GM12875 (cell line): Measurements from ENCODE around the gene RETN.
"Not testable (repeated sequence)": the region's sequence is repeated elsewhere in the genome, so short reads cannot be mapped to it uniquely, and the experiment has no call there.

ENCODE experiments used
- H3K4me3 ChIP-seq: one replicate; pipeline ENCODE4 v1.5.1; 2011; ENCODE audit warnings: low read depth, low read length, control low read depth
- TF ChIP-seq, protein P1 (sequence below): IDR thresholded peaks from 2 replicates; pipeline ENCODE4 v1.5.1; 2011; ENCODE audit warnings: low read depth, mild to moderate bottlenecking, control low read depth, inconsistent platforms, low read length, moderate library complexity, borderline replicate concordance; ENCODE audit not compliant: insufficient read depth

The RETN gene

DNA sequence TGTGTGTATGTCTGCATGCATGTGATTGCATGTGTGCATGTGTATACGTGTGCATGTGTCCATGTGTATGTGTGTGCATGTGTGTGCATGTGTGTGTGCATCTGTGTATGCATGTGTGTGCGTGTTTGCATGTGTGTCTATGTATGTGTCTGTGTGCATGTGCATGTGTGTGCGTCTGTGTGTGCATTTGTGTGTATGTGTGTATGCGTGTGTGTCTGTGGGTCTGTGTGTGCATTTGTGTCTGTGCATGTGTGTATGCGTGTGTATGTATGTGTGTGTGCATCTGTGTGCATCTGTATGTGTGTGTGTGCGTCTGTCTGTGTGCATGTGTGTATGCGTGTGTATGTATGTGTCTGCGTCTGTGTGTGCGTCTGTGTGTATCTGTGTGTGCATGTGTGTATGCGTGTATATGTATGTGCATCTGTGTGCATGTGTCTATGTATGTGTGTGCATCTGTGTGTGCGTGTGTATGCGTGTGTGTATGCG is 28.9 kb upstream of the RETN start:
- TF ChIP-seq, protein P1, sequence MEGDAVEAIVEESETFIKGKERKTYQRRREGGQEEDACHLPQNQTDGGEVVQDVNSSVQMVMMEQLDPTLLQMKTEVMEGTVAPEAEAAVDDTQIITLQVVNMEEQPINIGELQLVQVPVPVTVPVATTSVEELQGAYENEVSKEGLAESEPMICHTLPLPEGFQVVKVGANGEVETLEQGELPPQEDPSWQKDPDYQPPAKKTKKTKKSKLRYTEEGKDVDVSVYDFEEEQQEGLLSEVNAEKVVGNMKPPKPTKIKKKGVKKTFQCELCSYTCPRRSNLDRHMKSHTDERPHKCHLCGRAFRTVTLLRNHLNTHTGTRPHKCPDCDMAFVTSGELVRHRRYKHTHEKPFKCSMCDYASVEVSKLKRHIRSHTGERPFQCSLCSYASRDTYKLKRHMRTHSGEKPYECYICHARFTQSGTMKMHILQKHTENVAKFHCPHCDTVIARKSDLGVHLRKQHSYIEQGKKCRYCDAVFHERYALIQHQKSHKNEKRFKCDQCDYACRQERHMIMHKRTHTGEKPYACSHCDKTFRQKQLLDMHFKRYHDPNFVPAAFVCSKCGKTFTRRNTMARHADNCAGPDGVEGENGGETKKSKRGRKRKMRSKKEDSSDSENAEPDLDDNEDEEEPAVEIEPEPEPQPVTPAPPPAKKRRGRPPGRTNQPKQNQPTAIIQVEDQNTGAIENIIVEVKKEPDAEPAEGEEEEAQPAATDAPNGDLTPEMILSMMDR, result no peak

DNA sequence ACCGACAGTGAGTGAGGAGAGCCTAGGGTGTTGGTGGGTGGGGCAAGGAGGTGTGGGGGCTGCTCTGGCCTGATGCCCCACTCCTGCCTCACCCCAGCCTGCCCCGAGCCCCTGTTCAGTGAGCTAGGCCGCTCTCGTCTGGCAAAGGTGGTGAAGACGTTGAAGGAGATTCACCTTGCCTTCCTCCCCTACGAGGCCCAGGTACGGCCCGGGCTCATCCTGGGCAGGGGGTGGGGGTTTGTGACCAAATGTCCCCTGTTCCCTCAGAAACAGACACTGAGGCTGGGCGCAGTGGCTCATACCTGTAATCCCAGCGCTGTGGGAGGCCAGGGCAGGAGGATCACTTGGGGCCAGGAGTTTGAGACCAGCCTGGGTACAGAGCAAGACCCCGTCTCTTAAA is 28.0 kb upstream of the RETN start:
- no peak overlapping the region for H3K4me3 ChIP-seq
- TF ChIP-seq, protein P1, result no peak

More for the DNA sequence above, 28.9 kb upstream of the RETN start:
- no peak overlapping the region for H3K4me3 ChIP-seq

DNA sequence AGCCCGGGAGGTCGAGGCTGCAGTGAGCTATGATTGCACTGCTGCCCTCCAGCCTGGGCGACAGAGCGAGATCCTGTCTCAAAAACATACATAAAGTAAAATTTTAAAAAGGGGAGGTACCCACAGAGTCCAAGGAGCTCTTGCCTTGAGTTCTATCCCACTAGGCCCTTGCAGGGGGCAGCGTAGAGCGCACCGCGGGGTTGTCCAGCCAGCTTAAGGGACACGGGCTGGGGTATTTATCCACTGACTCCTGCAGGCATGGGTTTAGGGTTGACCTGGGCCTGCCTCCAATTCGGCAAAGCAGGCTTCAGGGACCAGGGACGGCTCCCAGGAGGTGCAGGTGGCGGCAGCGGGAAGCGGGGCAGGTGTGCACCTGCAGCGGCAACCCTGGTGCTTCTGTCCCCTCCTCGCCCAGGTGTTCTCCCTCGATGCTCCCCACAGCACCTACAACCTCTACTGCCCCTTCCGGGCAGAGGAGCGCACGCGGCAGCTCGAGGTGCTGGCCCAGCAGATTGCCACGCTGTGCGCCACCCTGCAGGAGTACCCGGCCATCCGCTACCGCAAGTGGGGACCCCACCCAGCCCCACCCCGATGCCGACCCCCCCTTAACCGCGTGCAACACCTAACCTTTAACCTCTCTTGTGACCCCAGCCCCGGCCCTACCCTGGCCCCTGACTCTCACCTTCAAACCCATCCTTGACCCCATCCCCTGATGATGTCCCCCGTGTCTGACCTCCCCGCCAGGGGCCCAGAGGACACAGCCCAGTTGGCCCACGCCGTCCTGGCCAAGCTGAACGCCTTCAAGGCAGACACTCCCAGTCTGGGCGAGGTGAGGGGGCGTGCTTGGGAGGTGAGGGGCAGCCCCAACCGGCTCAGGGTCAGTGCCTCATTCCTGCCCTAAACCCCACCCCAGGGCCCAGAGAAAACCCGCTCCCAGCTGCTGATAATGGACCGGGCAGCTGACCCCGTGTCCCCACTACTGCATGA is 27.3 kb upstream of the RETN start:
- H3K4me3 ChIP-seq, result no peak overlapping the region
- TF ChIP-seq, protein P1, result no peak

DNA sequence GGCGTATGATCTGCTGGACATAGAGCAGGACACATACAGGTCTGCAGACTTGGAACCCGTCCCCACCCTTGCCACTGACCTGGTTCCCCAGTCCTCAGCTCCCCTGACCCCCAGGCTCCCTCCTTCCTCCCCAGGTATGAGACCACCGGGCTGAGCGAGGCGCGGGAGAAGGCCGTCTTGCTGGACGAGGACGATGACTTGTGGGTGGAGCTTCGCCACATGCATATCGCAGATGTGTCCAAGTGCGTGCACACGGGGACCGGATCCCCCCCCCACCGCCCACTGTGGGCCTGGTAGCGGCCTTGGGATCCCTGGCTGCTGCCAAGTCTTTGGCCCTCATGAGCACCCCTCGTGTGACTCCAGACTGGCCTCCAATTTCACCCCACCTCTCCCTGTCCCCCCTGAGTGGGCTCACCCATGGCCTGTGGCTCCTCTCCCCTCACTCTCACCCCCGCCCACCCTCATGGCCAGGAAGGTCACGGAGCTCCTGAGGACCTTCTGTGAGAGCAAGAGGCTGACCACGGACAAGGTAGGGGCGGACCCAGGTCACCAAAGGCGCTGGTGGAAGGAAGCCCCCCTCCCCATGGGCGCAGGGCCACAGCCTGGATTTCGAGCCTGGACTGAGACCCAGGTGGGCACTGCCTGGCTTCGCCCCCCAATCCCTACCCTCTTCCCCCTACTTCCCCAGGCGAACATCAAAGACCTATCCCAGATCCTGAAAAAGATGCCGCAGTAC is 26.4 kb upstream of the RETN start:
- H3K4me3 ChIP-seq, result no peak overlapping the region
- TF ChIP-seq, protein P1, result no peak

DNA sequence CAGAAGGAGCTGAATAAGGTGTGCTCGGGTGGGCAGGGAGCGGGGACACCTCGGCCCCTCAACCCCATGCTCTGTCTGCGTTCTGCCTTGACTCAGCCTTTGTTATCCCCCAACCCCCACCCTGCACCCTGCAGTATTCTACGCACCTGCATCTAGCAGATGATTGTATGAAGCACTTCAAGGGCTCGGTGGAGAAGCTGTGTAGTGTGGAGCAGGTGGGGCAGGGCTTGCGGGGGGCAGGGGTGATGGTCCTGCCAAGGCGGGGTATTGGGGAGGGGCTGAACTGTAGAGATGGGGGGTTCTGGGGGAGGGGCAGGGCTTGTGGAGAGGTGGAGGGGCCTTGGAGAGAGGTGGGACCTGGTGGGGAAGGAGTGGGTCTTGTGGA is 25.8 kb upstream of the RETN start:
- TF ChIP-seq, protein P1, result no peak
- H3K4me3 ChIP-seq, result no peak overlapping the region

DNA sequence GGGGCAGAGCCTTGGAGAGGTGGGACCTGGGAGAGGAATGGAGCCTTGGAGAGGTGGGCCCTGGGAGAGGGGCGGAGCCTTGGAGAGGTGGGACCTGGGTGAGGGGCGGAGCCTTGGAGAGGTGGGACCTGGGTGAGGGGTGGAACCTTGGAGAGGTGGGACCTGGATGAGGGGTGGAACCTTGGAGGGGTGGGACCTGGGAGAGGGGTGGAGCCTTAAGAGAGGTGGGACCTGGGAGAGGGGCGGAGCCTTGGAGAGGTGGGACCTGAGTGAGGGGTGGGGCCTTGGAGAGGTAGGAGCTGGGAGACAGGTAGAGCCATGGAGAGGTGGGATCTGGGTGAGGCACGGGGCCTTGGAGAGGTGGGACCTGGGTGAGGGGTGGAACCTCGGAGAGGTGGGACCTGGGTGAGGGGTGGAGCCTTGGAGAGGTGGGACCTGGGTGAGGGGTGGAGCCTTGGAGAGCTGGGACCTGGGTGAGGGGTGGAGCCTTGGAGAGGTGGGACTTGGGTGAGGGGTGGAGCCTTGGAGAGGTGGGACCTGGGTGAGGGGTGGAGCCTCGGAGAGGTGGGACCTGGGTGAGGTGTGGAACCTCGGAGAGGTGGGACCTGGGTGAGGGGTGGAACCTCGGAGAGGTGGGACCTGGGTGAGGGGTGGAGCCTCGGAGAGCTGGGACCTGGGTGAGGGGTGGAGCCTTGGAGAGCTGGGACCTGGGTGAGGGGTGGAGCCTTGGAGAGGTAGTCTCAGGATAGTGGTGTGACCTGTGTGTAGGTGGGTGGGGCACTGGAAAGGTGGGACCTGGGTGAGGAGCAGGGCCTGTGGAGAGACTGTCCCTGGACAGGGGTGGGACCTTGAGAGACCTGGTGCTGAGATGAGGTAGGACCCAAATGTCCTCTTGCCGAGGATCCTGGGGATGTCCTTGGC is 25.0 kb upstream of the RETN start:
- H3K4me3 ChIP-seq, result not testable (repeated sequence)

DNA sequence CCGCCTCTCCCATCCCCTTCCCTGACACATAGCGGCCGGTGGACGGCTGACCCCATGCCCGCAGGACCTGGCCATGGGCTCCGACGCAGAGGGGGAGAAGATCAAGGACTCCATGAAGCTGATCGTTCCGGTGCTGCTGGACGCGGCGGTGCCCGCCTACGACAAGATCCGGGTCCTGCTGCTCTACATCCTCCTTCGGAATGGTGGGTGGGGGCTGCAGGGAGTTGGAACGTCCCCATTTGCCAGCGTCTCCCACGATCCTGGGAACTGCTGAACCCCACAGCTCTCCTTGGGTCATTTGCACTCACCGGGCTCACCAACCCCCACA is 24.3 kb upstream of the RETN start:
- H3K4me3 ChIP-seq, result no peak overlapping the region
- TF ChIP-seq, protein P1, result no peak
